Mucosa of gallbladder (tissue), 1 donor: Measurements from ENCODE around the gene TM7SF2. TPM values are rescaled to one million over a fixed set of nuclear protein-coding genes. Genes with fewer than 3 reads are reported as not detected.

Experiments used
- DNase-seq: peaks from one replicate; pipeline ENCODE4 v3.0.0-alpha.2; 2020; ENCODE audit warnings: low spot score
- total RNA-seq: library from RNA; stranded (reverse); gene quantifications from one replicate; pipeline ENCODE4 v1.2.1, GENCODE V29; 2021
- donor health status: DM: no; HTN: no; CAD: no.

TM7SF2 gene
- total RNA-seq, 1 donor from 2014 or later: 184 TPM

GRCh38 chr11:65089621-65090020, 22.1 kb upstream of the TM7SF2 start:
- DNase-seq: no peak

- DNase-seq: no peak
Measured at GRCh38 chr11:65090628-65091027, 21.0 kb upstream of the TM7SF2 start.

- no peak for DNase-seq
Measured at GRCh38 chr11:65095427-65095826, 16.2 kb upstream of the TM7SF2 start.

GRCh38 chr11:65095974-65096806, 15.5 kb upstream of the TM7SF2 start, which contains the start of gene VPS51:
Gene VPS51 (plus strand): TSS chr11:65096214. CDS start chr11:65096251, 37 bp downstream.
- DNase-seq: peak; percentile 86

- DNase-seq: no peak
Measured at GRCh38 chr11:65096926-65097325, 14.7 kb upstream of the TM7SF2 start.

- DNase-seq: no peak
Measured at GRCh38 chr11:65100674-65101350, 10.9 kb upstream of the TM7SF2 start.

GRCh38 chr11:65102142-65103095, 9.3 kb upstream of the TM7SF2 start:
- DNase-seq: no peak

- no peak for DNase-seq
Measured at GRCh38 chr11:65103476-65103875, 8.2 kb upstream of the TM7SF2 start.

GRCh38 chr11:65104628-65105027, 7.0 kb upstream of the TM7SF2 start:
- DNase-seq: no peak

- no peak for DNase-seq
Measured at GRCh38 chr11:65107078-65107477, 4.6 kb upstream of the TM7SF2 start.

GRCh38 chr11:65107751-65108468, 3.8 kb upstream of the TM7SF2 start:
- no peak for DNase-seq

- no peak for DNase-seq
Measured at GRCh38 chr11:65108469-65109123, 3.1 kb upstream of the TM7SF2 start.

GRCh38 chr11:65109231-65110198, 2.2 kb upstream of the TM7SF2 start:
- no peak for DNase-seq

GRCh38 chr11:65110354-65110861, 1.3 kb upstream of the TM7SF2 start:
- DNase-seq: peak; percentile 90

- DNase-seq: no peak
Measured at GRCh38 chr11:65111159-65111743, 421 bp upstream of the TM7SF2 start.

- DNase-seq: peak; percentile 65
Measured at GRCh38 chr11:65112546-65113360, 1.1 kb downstream of the TM7SF2 start.

GRCh38 chr11:65113361-65113756, 1.7 kb downstream of the TM7SF2 start:
- peak; percentile 17 for DNase-seq

GRCh38 chr11:65113839-65114238, 2.2 kb downstream of the TM7SF2 start:
- peak; percentile 77 for DNase-seq
